Endothelial cell of umbilical vein (primary cell): Measurements from ENCODE around the gene VPS52.

Source experiments
- FOS ChIP-seq: IDR thresholded peaks from 2 replicates; pipeline ENCODE4 v1.6.1; 2011; ENCODE audit warnings: mild to moderate bottlenecking, low read length, moderate library complexity, borderline replicate concordance; ENCODE audit not compliant: insufficient read depth
- POLR2A ChIP-seq: IDR thresholded peaks from 2 replicates; pipeline ENCODE4 v1.6.1; 2012; ENCODE audit warnings: low read depth, mild to moderate bottlenecking, control low read depth, low read length
- POLR2AphosphoS5 ChIP-seq: IDR thresholded peaks from 2 replicates; pipeline ENCODE4 v1.6.1; 2012; ENCODE audit warnings: low read depth, mild to moderate bottlenecking, control low read depth, low read length, moderate library complexity; ENCODE audit not compliant: insufficient read depth
- TF ChIP-seq, protein P1 (sequence below), 2 donors: IDR thresholded peaks; 1 replicate in 1 of 2; 2 replicates in 1 of 2; pipeline ENCODE4 v1.5.1; 2011; ENCODE audit warnings: low read length in 2 of 2, mild to moderate bottlenecking in 2 of 2, moderate library complexity in 2 of 2, control low read depth in 1 of 2, inconsistent platforms in 1 of 2, low read depth in 1 of 2; ENCODE audit not compliant: insufficient read depth in 1 of 2; ENCODE audit errors: extremely low read depth in 1 of 2

DNA sequence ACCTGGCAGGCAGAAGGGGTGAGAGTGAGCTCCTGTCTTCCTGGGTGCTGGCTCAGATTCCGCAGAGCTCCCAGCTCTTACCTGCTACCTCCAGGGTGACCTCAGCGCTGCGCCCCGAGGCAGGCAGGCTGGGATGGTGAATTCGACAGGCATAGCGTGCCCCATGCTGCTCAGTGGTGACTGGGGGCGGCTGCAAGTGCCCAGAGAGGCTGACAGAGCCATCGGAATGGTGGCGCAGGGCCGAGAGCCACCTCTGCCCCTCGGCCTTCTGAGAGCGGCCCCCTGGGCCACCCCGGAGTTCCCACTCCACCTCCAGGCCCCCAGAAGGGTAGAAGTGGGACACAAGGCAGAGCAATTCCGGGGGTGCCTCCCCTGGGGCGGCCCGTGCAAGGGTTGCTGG, 32.5 kb upstream of the VPS52 start:
- TF ChIP-seq POLR2AphosphoS5 (no peak), POLR2A (no peak), FOS (no peak)
- TF ChIP-seq, protein P1, sequence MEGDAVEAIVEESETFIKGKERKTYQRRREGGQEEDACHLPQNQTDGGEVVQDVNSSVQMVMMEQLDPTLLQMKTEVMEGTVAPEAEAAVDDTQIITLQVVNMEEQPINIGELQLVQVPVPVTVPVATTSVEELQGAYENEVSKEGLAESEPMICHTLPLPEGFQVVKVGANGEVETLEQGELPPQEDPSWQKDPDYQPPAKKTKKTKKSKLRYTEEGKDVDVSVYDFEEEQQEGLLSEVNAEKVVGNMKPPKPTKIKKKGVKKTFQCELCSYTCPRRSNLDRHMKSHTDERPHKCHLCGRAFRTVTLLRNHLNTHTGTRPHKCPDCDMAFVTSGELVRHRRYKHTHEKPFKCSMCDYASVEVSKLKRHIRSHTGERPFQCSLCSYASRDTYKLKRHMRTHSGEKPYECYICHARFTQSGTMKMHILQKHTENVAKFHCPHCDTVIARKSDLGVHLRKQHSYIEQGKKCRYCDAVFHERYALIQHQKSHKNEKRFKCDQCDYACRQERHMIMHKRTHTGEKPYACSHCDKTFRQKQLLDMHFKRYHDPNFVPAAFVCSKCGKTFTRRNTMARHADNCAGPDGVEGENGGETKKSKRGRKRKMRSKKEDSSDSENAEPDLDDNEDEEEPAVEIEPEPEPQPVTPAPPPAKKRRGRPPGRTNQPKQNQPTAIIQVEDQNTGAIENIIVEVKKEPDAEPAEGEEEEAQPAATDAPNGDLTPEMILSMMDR (IDR thresholded peaks at IDR 0.05; ENCODE audit: extremely low read depth in 1 of 2, insufficient read depth in 1 of 2, low read depth in 1 of 2, low read length in 2 of 2) = no peak
